ENCODE results near the gene DNAJB11. TPM values are rescaled to one million over a fixed set of nuclear protein-coding genes. Genes with fewer than 3 reads are reported as not detected.
"Not testable (repeated sequence)": the region's sequence is repeated elsewhere in the genome, so short reads cannot be mapped to it uniquely, and the experiment has no call there.

The DNAJB11 gene
- total RNA-seq, 1 donor = 60.5 TPM

GRCh38 chr3:186526256-186526606, 44.3 kb upstream of the DNAJB11 start:
- DNase-seq (ENCODE audit: low read depth) = no peak
- TF ChIP-seq, protein P1, sequence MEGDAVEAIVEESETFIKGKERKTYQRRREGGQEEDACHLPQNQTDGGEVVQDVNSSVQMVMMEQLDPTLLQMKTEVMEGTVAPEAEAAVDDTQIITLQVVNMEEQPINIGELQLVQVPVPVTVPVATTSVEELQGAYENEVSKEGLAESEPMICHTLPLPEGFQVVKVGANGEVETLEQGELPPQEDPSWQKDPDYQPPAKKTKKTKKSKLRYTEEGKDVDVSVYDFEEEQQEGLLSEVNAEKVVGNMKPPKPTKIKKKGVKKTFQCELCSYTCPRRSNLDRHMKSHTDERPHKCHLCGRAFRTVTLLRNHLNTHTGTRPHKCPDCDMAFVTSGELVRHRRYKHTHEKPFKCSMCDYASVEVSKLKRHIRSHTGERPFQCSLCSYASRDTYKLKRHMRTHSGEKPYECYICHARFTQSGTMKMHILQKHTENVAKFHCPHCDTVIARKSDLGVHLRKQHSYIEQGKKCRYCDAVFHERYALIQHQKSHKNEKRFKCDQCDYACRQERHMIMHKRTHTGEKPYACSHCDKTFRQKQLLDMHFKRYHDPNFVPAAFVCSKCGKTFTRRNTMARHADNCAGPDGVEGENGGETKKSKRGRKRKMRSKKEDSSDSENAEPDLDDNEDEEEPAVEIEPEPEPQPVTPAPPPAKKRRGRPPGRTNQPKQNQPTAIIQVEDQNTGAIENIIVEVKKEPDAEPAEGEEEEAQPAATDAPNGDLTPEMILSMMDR (IDR thresholded peaks at IDR 0.05; ENCODE audit: insufficient read depth, low read depth, low read length) = no peak

DNA sequence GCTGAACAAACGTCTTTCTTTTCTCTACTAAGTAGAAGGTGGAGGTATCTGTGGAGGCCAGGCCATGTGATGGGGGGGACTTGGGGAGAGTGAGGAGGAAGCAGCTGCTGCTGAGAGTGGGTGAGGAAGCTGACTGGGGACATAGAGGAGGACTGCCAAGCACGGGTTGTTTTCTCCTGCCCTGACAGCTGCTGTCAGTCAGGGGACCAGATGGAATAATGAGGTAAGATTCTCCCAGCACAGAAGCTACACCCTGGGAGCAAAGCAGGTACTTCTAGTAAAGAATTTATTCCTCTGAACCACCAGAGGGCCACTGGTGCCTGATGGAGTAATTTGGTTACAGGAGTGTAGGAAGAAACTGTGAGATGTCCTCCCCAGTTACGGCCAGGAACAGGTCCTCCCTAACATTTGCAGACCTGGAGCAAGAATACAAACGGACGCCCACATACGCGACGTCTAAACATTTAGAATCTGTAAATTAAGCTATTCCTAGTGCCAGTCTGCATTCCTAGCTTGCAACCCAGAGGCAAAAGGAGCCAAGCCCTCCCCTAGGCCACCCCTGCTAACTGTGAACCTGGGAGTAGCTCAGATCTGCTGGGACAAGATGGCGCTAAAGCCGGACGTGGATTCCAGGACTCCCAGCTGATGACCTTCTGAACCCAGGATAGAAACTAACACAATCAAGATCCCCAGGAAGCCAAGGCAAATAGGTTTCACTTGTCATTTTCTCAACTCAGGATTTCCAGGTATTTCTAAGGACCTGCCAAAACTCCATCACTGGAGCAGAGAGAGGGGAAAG, 41.1 kb upstream of the DNAJB11 start:
- no peak for DNase-seq (ENCODE audit: low read depth)
- TF ChIP-seq, protein P1 (IDR thresholded peaks at IDR 0.05; ENCODE audit: insufficient read depth, low read depth, low read length) = no peak
- H3K4me3 ChIP-seq (ENCODE audit: low read depth, low read length) = no peak overlapping the region

More at GRCh38 chr3:186526256-186526606, 44.3 kb upstream of the DNAJB11 start:
- no peak overlapping the region for H3K4me3 ChIP-seq (ENCODE audit: low read depth, low read length)

DNA sequence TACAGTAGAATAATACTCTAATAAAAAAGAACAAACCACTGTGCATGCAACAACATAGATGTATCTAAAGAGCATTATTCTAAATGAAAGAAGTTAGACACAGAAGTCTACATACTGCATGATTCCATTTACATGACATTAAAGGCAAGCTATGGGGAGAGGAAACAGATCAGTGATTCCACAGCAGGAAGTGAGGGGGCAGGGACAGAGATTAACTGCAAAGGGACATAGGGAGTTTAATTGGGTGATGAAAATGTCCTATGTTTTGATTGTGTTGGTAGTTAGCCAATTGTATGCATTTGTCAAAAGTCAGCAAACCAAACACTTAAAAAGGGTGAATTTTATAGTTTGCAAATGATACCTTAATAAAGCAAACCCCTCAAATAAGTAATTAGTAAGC, 40.1 kb upstream of the DNAJB11 start:
- DNase-seq (ENCODE audit: low read depth) = no peak
- no peak overlapping the region for H3K4me3 ChIP-seq (ENCODE audit: low read depth, low read length)
- TF ChIP-seq, protein P1 (IDR thresholded peaks at IDR 0.05; ENCODE audit: insufficient read depth, low read depth, low read length) = no peak

DNA sequence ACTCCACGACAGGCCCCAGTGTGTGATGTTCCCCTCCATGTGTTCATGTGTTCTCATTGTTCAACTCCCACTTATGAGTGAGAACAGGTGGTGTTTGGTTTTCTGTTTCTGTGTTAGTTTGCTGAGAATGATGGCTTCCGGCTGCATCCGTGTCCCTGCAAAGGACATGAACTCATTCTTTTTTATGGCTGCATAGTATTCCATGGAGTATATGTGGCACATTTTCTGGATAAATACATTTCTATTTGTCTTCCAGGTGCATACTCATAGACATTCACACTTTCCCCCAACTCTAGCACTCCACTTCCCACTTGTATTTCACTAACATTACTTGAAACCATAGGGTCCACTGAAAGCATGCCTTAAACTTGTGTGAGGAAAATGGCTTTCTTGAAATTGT, 38.8 kb upstream of the DNAJB11 start:
- not testable (repeated sequence) for DNase-seq (ENCODE audit: low read depth); H3K4me3 ChIP-seq (ENCODE audit: low read depth, low read length)

DNA sequence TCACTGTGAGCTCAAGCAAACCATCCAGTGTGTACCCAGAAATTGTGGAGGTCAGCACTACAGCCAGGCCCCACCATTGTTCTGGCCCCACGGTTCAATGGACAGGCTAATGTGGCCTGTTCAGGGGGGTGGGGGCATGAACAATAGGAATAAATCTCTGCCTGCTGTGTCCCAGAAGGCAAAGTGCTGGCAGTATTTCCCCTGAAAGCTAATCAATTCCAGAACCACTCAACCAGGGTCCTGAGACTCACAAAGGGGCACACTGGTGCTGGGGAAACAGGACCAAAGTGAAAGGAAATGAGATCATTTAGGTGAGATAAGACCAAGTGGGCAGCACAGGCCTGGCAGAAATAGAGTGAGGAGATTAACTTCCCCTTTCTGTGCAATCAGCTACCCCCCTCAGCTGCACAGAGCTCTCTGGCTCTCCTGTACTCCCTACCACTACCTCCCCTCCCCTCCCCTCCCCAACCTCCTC, 37.9 kb upstream of the DNAJB11 start:
- no peak for DNase-seq (ENCODE audit: low read depth)
- H3K4me3 ChIP-seq (ENCODE audit: low read depth, low read length) = no peak overlapping the region
- TF ChIP-seq, protein P1 (IDR thresholded peaks at IDR 0.05; ENCODE audit: insufficient read depth, low read depth, low read length) = no peak

- no peak overlapping the region for H3K4me3 ChIP-seq (ENCODE audit: low read depth, low read length)
- TF ChIP-seq, protein P1 (IDR thresholded peaks at IDR 0.05; ENCODE audit: insufficient read depth, low read depth, low read length) = no peak
- no peak for DNase-seq (ENCODE audit: low read depth)
Observed at GRCh38 chr3:186534113-186534669, 36.3 kb upstream of the DNAJB11 start.

GRCh38 chr3:186536883-186537844, 33.4 kb upstream of the DNAJB11 start:
- no peak overlapping the region for H3K4me3 ChIP-seq (ENCODE audit: low read depth, low read length)
- DNase-seq (ENCODE audit: low read depth) = no peak
- TF ChIP-seq, protein P1 (IDR thresholded peaks at IDR 0.05; ENCODE audit: insufficient read depth, low read depth, low read length) = no peak
